Measurements from ENCODE around the gene BEGAIN. TPM values are rescaled to one million over a fixed set of nuclear protein-coding genes. Genes with fewer than 3 reads are reported as not detected.

The BEGAIN gene
- total RNA-seq, 2 donors from 2014 or later, result 2.5 to 5.1 TPM

DNA sequence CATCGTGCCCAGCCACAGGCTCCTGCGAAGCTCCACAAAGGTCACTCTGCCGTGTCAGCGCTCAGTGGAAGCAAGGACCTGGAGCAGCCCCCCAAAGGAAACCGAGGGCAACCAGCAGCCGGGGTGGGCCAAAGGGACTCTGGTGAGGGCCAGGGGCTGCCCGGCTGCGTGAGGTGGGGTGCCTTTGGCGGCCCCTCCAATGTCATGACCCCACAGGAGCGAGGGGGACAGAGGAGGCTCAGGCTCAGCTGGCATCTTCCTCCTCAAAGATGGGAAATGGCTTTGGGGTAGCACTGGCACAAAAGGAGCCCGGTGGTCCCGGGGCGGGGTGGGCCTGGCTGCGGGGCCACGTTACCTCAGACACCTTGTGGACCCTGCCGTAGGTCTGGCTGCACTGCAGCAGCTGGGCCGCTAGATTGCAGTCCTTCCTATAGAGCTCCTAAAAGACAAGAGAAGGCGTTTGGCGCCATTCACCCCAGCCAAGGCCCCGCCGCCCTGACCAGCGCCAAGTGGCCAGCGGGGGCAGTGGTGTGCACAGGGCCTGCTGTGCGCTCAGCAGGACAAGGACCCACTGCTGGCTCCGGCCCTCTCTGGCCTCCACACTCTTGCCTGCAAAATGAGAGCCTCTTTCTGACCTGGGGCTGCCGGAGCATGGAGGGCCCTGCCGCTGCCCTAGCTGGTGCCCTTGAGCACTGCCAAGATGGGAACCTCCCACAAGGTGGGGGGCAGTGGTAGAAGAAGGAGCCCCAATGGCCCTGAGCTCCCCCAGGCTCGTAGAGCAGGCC is 46.9 kb downstream of the BEGAIN start:
- H3K4me3 ChIP-seq, result no peak overlapping the region
- TF ChIP-seq POLR2AphosphoS5 (IDR thresholded peaks at IDR 0.05), result no peak
- no peak for TF ChIP-seq POLR2A (IDR thresholded peaks at IDR 0.05)
- TF ChIP-seq, protein P1, sequence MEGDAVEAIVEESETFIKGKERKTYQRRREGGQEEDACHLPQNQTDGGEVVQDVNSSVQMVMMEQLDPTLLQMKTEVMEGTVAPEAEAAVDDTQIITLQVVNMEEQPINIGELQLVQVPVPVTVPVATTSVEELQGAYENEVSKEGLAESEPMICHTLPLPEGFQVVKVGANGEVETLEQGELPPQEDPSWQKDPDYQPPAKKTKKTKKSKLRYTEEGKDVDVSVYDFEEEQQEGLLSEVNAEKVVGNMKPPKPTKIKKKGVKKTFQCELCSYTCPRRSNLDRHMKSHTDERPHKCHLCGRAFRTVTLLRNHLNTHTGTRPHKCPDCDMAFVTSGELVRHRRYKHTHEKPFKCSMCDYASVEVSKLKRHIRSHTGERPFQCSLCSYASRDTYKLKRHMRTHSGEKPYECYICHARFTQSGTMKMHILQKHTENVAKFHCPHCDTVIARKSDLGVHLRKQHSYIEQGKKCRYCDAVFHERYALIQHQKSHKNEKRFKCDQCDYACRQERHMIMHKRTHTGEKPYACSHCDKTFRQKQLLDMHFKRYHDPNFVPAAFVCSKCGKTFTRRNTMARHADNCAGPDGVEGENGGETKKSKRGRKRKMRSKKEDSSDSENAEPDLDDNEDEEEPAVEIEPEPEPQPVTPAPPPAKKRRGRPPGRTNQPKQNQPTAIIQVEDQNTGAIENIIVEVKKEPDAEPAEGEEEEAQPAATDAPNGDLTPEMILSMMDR (IDR thresholded peaks at IDR 0.05), result no peak
- WGBS, result 90% methylated on average over 25 of the region's 28 CpGs
- no peaks in the 10 kb centered on the region for H3K36me3 ChIP-seq
- no peaks in the 10 kb centered on the region for H3K4me1 ChIP-seq (replicated peaks)
- no peak overlapping the region for H3K27ac ChIP-seq
- H3K9me3 ChIP-seq, result no peaks in the 10 kb centered on the region
- intact Hi-C loops (cut with DNase I), result no loop called here
- DNase-seq (ENCODE audit: low spot score), result no peak
- no peaks in the 10 kb centered on the region for H3K27me3 ChIP-seq (replicated peaks; ENCODE audit: insufficient read depth)

DNA sequence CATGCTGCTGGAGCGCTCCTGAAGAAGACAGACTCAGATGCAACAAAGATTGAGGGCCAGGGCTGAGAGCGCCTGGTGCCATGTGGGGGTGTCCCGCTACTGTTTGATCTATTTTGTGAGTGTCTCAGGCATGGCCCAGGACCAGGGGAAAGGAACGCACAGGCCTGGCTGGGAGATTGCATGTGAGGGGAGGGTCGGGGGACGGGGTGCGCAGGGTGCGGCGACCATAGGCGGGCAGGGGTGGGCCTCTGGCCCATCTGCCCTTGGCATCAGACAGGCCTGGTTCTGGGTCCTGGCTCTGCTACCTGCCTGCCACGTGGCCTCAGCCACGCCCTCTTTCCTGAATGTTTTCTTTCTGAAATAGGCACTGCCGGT is 47.5 kb downstream of the BEGAIN start:
- Histone ChIP-seq H3K9me3 (no peaks in the 10 kb centered on the region), H3K4me3 (no peak overlapping the region), H3K4me1 (replicated peaks) (no peaks in the 10 kb centered on the region), H3K27ac (no peak overlapping the region), H3K27me3 (replicated peaks; ENCODE audit: insufficient read depth) (no peaks in the 10 kb centered on the region), H3K36me3 (no peaks in the 10 kb centered on the region)
- DNase-seq (ENCODE audit: low spot score), result no peak
- intact Hi-C loops (cut with DNase I), result no loop called here
- no peak for TF ChIP-seq POLR2AphosphoS5 (IDR thresholded peaks at IDR 0.05)
- TF ChIP-seq, protein P1 (IDR thresholded peaks at IDR 0.05), result no peak
- no peak for TF ChIP-seq POLR2A (IDR thresholded peaks at IDR 0.05)
- 87% methylated on average over 13 of the region's 13 CpGs for WGBS

DNA sequence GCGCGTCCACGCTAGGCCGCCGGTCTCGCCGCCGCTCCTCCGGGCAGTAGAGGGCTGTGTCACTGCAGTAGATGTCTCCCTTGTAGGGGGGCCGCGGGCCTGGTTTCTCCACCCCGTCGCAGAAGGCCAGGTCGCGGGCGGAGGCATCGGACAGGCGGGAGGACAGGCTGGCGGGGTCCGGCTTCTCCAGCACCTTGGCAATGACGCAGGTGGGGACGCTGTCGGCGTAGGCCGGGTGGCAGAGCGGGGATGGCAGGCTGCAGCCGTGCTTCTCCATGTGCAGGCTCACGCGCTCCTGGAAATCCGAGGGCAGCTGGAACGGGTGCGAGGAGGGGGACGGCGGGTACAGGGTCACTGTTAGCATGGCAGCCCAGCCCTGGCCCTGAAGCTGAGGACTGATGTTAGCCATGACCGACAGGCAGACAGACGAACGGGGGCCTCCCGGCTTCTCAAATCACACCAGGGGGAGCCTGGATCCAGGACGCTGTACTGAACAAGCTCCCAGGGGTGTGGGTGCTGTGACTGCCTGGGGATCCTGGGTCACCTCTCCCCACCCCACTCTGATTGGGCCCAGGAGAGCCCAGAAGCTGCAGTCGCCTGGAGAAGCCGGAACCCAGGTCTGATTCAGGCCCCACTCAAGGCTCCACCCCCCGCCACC is 48.1 kb downstream of the BEGAIN start:
- TF ChIP-seq POLR2AphosphoS5 (IDR thresholded peaks at IDR 0.05) (no peak), POLR2A (IDR thresholded peaks at IDR 0.05) (no peak)
- TF ChIP-seq, protein P1 (IDR thresholded peaks at IDR 0.05), result no peak
- Histone ChIP-seq H3K27ac (no peak overlapping the region), H3K9me3 (no peaks in the 10 kb centered on the region), H3K4me1 (replicated peaks) (no peaks in the 10 kb centered on the region), H3K36me3 (no peaks in the 10 kb centered on the region), H3K4me3 (no peak overlapping the region), H3K27me3 (replicated peaks; ENCODE audit: insufficient read depth) (no peaks in the 10 kb centered on the region)
- 96% methylated on average over 36 of the region's 42 CpGs for WGBS
- intact Hi-C loops (cut with DNase I), result no loop called here
- no peak for DNase-seq (ENCODE audit: low spot score)

DNA sequence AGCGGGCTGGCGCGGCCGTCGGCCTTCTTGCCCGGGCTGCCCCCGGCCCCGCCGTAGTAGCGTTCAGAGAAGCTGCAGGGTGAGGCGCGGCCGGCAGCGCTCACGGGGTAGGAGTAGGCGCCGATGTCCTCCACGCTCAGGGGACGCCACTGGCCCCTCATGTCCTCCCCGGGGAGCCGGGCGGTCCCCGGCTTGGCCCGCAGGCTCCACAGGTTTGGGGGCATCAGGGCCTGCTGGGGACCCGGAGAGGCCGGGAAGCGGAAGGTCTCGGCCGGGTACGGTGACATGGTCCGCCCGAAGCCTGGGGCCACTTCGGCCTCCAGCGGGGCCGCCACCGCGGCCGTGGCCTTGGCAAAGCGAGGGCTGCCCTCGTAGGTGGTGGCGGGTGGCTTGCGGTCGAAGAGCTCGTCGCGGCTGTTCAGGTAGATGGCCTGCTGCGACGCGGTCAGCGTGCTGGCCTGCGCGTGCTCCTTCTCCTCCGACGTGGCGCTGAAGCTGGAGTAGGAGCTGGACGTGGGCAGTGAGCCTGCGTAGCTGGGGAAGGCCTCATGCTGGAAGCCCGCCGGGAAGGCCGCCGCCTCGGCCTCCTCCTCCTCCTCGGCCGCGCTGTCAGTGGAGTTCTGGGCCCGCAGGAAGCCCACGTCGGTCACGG is 48.7 kb downstream of the BEGAIN start:
- Histone ChIP-seq H3K27me3 (replicated peaks; ENCODE audit: insufficient read depth) (no peaks in the 10 kb centered on the region), H3K36me3 (no peaks in the 10 kb centered on the region), H3K4me1 (replicated peaks) (no peaks in the 10 kb centered on the region), H3K9me3 (no peaks in the 10 kb centered on the region), H3K4me3 (no peak overlapping the region), H3K27ac (no peak overlapping the region)
- over 99% methylated on average over 57 of the region's 69 CpGs for WGBS
- intact Hi-C loops (cut with DNase I), result no loop called here
- DNase-seq (ENCODE audit: low spot score), result no peak
- TF ChIP-seq POLR2AphosphoS5 (IDR thresholded peaks at IDR 0.05) (no peak), POLR2A (IDR thresholded peaks at IDR 0.05) (no peak)
- TF ChIP-seq, protein P1 (IDR thresholded peaks at IDR 0.05), result no peak

All from prostate gland (tissue), 2 donors.